GM19043 (cell line): Measurements from ENCODE around the gene PRKD3.

ENCODE experiments used
- ATAC-seq: cut with Tn5 transposase; IDR thresholded peaks from one replicate; pipeline ENCODE4 v1.9.1; 2021; ENCODE audit warnings: low read depth; ENCODE audit not compliant: unreplicated experiment

The PRKD3 gene

DNA sequence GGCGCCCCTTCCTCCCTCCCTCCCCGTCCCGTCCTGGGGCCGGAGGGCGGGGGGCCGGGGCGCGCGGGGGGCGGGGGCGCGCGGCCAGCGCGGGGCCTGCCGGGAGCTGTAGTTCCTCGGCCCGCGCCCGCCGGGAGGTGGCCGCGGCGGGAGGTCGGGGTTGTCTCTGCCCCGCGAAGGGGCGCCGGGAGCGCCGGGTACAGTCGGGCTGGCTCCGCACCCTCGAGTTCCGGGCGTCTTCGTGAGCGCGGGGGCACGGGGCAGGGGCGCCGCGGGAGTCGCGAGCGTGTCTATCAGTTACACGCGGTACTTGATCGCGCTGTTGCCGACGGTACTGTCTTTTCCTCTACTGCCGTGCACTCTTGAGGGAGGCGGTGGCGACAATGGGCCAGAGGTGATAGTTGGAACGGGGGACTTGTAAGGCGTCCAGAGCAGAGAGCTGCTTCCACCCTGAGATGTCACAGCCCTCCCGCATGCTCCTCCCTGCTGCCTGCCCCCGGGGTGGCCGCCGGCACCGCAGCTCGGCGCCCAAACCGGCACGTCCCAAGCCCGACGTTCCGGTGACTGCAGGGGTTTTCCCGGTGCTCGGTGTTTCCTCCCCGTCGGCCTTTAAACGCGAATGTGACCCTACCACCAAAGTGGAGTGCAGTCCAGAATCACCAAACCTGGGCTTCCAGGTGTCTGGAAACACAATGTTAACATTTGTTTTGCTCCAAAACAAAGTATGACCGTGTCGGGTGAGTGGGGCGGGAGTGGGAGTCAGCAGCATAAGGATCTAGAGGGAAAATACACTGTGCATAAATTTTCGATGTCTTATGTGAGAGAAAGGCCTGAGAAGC, at the start of gene PRKD3:
TSS of gene PRKD3 (minus strand) at position 48 of the 839 bp plus-strand sequence. CDS start 8,309 bp downstream, outside the sequence.
- peak; percentile 59 for ATAC-seq

DNA sequence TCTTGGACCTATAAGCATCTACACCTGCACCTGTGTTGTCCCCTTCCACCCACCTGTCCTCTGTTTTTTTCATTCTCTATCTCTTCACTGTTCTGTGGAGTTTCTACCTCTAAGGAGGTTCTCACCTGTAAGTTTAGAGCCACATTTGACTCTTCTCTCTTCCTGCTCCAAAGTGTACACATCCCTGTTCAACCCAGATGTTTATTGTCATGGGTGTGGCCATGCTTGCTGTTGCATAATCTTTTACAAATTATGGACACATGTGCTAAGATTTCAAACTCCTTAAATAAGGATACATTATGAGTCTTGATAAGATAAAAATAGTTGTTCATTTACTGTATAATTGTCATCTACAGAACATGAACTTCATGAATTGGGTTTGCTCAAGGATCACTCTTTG, 47.4 kb upstream of the PRKD3 start:
- no peak for ATAC-seq

DNA sequence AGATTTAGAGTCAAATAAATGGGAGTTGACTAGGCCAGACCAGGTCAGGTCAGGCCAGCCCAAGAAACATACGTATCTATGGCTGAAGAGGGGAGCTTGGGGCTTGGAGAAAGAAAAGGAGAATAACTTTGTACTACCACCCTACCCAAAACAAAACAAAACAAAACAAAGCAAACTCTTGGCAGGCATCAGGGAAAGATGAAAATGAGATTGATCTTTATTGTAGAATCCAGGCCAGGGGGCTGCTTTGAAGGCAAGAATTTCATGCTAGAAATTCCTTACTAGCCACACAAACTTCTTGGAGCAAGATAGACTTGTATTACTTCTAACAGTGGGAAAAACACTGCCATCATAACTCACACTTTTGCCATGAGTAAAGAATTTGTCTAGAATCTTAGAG, 46.0 kb upstream of the PRKD3 start:
- ATAC-seq = no peak

DNA sequence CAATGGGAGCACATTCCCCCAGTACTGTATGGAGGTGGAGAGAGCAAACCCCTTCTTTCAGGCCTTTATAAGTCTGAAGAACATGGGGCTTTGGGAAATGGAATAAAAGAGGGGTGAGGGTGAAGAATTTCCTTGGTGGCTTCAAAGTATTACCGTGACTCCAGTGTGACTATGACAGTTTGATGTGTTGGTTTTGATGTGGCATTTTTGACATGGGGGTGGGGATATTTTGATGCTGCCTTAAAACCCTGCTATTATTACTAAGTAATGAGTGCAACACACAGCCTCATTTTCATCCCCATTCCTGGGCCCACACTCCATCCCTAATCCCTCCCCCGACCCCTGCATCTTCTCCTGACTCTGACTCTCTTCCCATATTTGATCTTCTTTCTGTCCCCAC, 43.4 kb upstream of the PRKD3 start:
- no peak for ATAC-seq

DNA sequence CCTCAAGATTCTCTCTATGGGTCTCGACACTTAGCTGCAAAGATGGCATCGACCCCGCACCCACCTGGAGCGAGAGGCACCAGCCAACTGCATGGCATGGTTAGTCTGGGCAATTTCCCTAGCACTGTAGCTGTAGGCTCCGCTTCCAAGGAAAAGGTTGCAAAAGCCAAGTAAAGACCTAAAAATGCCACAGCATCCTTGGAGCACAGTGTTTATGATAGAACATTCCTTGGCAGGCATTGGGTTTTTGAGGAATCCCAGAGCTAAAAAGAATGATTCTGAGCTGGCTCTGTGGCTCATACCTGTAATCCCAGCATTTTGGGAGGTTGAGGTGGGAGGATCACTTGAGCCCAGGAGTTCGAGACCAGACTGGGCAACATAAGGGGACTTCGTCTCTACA, 42.7 kb upstream of the PRKD3 start:
- ATAC-seq = no peak

DNA sequence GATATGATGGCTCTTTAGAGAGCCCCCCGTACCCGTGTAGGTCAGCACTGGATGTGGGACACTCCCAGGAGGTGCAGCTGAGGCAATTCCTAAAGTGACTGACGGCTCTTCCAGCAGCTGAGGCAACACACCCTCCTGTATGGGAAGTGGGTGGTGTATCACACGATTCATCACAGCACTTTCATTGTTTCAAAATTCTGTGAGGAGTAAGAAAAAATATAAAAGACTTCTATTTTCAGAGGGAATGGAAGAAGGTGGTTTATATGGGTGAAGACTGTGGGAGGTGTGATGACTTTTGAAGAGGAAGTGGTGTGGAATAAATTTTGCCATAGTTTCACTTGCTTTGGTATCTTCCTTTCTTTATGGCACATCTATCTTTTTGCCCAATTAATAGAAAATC, 42.1 kb upstream of the PRKD3 start:
- ATAC-seq = no peak

DNA sequence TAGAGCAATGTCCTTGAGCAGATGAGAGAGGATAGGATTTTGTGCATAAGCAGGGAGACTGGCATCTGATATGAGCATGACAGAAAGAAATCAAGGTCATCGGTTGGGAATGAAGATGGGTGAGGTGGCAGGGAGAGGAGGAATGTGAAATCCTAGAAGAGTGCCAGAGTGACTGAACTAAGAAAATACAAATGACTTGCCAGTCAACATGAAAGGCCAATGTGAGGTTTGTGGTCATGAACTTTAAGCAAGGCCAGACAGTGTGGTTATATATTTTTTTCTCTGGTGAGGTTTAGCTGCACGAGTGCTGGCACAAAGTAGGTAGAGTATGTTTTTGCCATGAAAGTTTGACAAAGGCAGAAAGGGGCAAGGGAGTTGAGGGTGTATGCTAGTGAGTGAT, 41.0 kb upstream of the PRKD3 start:
- no peak for ATAC-seq

DNA sequence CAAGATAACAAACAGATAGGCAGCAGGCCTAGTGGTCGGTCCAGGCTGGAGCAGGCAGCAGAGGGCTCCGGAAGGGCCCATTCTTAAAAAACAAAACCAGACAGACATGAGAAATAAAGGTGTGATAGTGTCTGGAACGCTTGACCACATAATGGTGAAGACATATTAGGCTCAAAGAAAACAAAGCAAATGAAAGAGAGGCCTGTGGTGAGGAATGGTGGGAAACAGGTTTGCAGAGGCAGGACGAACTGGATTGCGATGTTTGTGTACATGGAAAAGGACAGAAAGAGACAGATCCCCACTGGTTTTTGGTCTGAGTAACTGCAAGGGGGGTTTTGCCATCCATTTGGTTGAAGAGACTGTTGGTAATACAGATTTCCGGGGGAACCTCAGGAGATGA, 39.7 kb upstream of the PRKD3 start:
- no peak for ATAC-seq

DNA sequence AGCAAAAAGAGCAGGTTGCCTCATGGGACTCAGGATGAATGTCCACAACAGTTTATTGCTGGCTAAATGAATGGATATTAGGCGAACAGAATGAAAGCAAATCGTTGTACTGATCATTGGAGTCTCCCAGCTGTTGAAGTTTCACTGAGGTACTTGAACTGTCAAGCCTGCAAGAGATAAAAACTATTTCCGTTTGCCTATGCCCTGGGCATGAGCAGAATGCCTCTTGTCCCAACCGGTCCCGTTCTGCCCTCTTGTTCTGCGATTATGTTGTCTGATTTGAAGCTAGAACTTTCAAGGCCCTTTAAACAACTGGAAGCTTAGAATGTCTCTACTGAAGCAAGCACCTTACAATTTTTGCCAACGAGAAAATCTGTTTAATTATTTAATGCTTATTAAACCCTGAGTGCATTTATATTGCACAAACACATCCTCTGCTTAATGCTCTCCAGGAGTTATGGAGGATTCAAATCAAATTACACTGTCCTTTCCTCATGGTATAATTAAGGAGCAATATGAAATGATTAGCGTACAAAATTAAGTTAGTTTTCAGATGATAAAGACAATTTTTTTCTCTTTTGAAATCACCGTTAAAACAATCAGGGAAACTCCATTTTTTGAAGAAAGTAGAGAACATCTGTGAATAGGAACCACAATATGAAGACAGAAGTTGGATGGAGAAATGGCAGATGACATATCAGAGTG, 37.5 kb upstream of the PRKD3 start:
- ATAC-seq = no peak

DNA sequence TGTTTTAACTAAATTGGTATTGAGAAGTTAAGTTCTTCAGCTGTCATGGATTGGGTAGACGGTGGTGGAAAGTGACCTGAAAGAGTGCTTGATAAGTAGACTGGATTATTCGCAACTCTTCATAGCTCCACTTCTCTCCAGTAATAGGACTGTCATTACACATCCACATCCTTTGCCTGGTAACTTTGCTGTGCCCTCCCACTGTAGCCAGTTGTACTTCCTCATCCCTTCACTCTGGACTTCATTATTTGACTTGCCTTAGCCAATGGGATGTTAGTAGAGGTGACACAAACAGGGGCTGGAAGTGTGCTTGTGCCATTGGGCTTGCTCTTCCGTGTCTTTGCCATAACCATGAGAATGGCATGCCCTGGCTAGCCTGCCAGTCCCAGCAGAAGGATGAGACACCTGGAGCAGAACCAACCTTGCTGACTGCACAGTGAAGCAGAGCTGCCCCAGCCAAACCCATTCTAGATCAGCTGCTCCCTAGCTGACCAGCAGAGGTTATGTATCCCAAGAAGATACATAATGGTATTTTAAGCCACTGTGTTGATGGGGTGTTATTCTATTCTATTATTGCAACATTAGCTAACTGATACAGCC, 36.7 kb upstream of the PRKD3 start:
- ATAC-seq = no peak

DNA sequence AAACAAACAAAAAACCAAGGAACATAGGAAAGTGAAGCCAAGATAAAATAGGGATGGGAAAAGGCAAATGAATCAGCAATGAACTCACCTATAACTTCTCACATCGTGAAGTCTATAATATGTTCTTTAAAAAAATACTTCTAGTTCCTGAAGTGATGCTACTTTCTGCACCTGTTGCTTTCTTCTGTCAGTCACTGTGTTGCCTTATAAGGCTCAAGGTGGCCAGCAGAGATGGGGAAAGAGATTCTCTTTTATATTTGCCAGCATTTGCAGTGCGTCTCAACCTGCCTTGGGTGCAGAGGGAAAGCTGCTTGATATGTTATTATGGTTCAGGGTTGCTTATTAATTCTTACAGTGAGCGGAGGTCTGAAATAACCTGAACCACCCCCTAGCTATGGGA, 33.8 kb upstream of the PRKD3 start:
- no peak for ATAC-seq

DNA sequence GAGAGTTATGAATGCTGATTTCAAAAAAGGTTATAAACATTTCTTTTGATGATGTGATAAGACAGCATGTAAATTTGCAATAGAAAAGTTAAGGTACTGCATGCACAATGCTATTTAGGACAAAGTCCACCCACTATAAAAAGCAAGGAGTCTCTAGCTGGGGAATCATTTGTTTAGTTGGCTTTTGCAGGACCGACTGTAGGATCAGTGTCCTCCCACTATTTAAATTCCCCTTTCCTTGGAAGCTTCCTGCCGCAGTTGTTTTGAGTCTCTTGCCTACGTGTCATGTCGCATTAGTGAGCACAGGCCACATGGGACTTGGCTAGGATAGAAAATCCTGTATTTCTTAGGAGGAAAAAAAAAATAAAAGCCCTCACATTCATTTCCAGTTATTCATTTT, 32.9 kb upstream of the PRKD3 start:
- ATAC-seq = no peak

DNA sequence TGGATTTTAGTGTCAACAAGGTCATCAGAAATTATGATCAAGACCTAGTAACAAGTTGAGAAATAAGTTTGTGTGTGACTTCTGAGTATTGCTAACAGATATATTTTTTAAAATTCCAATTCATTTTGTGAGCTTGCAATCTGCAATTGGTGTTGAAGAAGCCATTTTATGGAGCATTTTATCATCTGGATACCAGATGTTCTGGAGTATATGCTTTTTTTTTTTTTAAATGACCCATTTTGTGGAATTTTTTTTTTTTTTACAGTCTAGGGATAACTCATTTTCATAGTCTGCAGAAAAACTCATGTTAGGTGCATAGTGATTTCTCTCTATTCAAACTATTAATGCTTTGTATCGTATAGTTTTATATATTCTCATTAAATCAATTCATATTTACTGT, 32.4 kb upstream of the PRKD3 start:
- no peak for ATAC-seq

DNA sequence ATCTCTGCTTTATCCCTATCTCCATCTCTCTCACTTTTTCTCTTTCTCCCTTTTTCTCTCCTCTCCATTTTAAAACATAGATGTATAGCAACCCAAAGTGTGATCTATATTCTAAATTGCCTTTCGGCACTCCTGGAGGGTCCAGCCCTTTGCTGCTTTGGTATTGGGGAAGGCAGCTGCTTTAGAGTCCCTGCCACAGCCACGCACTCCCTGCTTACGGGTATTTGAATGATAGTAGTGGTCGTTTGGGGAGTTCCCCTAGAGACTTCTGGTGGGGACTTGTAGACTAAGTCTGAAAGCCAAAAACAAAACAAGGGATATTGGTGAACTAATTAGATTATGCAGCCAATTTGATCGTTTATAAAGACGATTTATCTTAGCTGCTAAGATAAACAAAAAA, 31.7 kb upstream of the PRKD3 start:
- no peak for ATAC-seq

DNA sequence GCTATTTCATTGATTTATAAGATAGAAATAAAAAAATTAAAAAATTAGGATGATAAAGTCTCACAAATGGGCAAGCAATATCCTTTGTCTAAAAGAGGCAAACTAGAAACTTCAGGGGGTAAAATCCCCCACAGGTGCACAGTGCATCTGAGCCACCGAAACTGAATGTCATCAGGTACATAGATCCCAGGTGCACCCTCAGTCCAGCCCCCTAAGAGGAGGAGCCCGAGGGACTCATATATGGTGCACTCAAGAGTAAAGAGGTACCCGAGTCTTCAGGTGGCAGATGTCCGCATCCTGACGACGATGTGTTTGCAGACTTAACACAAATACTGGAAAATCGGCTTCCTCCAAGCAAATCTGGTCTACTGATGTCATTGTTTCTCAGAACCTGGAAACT, 31.1 kb upstream of the PRKD3 start:
- ATAC-seq = no peak

DNA sequence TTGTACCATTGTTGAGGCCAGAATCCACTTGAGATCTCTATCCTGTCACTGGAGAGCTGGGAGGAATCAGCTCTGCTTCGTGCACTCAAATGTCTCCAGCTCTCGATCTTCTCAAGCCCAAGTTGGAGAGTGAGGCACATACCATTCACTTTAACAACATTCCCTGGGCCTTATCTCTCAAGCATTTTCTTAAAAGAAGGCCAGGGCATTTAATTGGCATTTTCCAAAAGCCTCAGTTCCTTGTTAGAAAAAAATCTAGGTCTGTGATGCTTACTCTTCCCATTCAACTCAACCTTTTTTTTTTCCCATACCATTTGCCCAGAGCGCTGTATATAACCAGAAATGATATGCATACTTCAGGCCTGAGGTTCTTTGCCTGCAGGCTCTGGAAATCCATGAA, 29.9 kb upstream of the PRKD3 start:
- no peak for ATAC-seq

DNA sequence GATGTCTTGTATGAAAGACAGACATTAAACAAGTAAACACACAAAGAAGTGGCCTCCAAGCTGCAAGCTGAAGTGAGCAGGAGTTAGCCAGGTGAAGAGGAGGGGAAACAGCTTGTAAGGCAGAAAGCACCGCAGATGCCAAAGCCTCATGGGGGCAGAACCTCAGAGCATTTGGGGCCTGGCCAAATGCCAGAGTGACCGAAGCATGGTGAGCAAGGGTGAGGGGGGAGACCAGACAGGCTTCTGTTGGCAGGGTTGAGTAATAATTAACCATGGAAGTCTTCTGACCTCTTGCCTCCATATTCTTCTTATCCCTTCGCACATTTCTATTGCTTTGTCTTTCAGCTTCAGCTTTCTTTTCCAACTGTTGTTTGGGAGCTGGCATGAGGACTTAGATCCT, 25.4 kb upstream of the PRKD3 start:
- no peak for ATAC-seq

DNA sequence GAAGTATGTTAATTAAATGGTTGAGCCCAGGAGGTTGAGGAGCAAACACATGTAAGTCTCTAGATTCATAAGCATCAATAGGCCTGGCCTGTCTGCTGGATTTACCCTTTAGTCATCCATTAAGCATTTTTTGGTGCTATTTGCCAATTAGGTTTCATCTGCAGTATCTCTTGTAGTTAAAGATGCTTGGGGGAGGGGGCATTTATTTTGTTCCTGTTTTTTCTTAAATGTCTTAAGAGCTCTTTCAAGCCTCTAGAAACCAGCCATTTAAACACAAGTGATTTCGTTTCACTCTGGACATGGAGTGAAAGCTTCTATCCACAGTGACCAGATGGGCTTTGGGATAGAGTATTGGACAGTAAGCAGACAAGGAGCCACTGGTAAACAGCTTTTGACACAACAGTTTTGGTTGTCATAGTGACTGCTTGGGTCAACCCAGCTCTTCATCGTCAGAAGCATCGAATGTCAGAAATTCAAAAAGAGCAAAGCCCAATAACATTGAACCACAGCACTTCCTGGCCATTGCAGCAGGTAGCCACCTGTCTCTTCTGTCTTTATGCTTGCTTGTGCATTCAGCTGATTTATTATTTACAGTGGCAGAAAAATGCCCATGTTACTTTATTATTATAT, 24.7 kb upstream of the PRKD3 start:
- ATAC-seq = no peak

DNA sequence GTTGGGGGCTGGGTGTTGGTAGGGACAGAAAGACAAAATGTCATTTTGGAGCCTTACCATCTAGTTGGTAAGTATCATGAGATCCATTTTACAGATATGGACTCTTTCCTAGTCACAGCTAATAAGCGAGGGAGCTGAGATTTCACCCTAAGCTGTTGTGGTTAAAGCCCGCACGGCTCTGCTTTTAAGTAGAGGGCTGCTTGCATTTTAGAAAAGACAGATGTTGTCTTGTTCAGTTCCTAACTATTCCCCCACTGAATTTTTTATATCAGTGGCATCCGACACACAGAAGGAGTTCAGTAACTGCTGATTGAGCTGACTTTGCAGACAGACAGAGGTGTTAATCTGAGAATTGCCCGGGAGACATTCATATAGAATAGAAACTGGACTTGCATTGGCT, 23.5 kb upstream of the PRKD3 start:
- ATAC-seq = no peak

DNA sequence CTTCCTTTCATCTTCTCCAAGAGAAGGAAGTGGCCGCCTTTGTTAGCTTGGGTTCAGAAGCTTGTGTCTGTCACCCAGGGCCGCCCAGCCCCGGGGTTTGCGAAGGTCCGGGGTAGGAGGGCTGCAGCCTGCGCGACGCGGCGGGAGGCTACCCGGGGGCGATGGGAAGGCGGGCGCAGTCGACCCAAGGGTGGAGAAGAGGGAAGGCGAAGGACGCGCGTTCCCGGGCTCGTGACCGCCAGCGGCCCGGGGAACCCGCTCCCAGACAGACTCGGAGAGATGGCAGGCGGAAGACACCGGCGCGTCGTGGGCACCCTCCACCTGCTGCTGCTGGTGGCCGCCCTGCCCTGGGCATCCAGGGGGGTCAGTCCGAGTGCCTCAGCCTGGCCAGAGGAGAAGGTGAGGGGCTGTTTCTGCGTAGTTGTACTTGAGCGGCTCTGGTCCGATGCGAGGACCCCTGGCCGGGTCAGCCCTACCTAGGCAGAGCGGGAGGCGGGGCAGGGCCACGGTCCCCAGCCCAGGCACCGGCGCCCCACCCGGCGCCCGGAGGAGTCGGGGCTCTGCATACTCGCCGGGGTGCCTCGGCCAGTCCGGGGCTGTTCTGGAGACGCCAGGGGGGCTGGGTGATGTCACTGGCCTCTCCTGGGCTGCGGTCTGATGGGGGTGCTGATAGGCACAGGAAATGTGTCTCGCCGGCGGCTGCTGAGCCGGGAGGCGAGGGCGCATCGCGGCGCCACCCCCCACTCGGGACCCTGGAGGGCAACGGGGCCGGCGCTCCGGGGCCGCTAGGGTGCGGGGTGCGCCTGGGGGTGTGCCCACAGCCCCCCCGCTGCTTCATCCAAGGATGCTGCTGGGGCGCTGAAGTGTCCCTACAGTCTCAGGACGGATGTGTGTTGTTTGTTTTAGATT, 20.1 kb upstream of the PRKD3 start, which contains the start of gene QPCT:
TSS of gene QPCT (plus strand) at position 178 of the 909 bp plus-strand sequence. CDS start at position 280, 102 bp downstream.
- no peak for ATAC-seq
